Kidney epithelial cell (primary cell): ENCODE measurements around the gene TENM4. TPM values are rescaled to one million over a fixed set of nuclear protein-coding genes. Genes with fewer than 3 reads are reported as not detected.

Experiments used
- DNase-seq: peaks from one replicate; pipeline ENCODE4 v3.0.0-alpha.2; 2010; ENCODE audit warnings: low read depth
- H3K27me3 ChIP-seq: 2 replicates; pipeline ENCODE4 v1.6.0; 2011; ENCODE audit warnings: low read length; ENCODE audit not compliant: control insufficient read depth, insufficient read depth
- H3K36me3 ChIP-seq: 2 replicates; pipeline ENCODE4 v1.5.1; 2011; ENCODE audit warnings: low read length; ENCODE audit not compliant: control insufficient read depth, insufficient read depth
- H3K4me3 ChIP-seq: 2 replicates; pipeline ENCODE4 v1.5.1; 2011; ENCODE audit warnings: low read depth, mild to moderate bottlenecking, control low read depth, low read length
- total RNA-seq: library from RNA; depleted of rRNA; stranded (reverse); fragments of >200 nt; gene quantifications from 2 replicates; pipeline ENCODE4 v1.2.3, GENCODE V29; 2015
- TF ChIP-seq, protein P1 (sequence below): IDR thresholded peaks from 2 replicates; pipeline ENCODE4 v1.5.1; 2011; ENCODE audit warnings: mild to moderate bottlenecking, moderate library complexity, low read length, control low read depth, inconsistent platforms; ENCODE audit not compliant: insufficient read depth, poor library complexity, severe bottlenecking

The TENM4 gene
- total RNA-seq, 1 donor from 2014 or later: 35.3 TPM

GRCh38 chr11:79340535-79340934, 100.3 kb downstream of the TENM4 start:
- TF ChIP-seq, protein P1, sequence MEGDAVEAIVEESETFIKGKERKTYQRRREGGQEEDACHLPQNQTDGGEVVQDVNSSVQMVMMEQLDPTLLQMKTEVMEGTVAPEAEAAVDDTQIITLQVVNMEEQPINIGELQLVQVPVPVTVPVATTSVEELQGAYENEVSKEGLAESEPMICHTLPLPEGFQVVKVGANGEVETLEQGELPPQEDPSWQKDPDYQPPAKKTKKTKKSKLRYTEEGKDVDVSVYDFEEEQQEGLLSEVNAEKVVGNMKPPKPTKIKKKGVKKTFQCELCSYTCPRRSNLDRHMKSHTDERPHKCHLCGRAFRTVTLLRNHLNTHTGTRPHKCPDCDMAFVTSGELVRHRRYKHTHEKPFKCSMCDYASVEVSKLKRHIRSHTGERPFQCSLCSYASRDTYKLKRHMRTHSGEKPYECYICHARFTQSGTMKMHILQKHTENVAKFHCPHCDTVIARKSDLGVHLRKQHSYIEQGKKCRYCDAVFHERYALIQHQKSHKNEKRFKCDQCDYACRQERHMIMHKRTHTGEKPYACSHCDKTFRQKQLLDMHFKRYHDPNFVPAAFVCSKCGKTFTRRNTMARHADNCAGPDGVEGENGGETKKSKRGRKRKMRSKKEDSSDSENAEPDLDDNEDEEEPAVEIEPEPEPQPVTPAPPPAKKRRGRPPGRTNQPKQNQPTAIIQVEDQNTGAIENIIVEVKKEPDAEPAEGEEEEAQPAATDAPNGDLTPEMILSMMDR: no peak
- no peak for DNase-seq
- Histone ChIP-seq H3K4me3 (no peak overlapping the region), H3K36me3 (no peaks in the 10 kb centered on the region), H3K27me3 (no peaks in the 10 kb centered on the region)

- no peak for DNase-seq
- H3K4me3 ChIP-seq: no peak overlapping the region
- TF ChIP-seq, protein P1: no peak
These were observed 103.9 kb downstream of the TENM4 start for GRCh38 chr11:79336797-79337517.

GRCh38 chr11:79335681-79336080, 105.1 kb downstream of the TENM4 start:
- Histone ChIP-seq H3K4me3 (no peak overlapping the region), H3K27me3 (no peaks in the 10 kb centered on the region), H3K36me3 (no peaks in the 10 kb centered on the region)
- TF ChIP-seq, protein P1: no peak
- no peak for DNase-seq

More at GRCh38 chr11:79336797-79337517, 103.9 kb downstream of the TENM4 start:
- Histone ChIP-seq H3K27me3 (no peaks in the 10 kb centered on the region), H3K36me3 (no peaks in the 10 kb centered on the region)

DNA sequence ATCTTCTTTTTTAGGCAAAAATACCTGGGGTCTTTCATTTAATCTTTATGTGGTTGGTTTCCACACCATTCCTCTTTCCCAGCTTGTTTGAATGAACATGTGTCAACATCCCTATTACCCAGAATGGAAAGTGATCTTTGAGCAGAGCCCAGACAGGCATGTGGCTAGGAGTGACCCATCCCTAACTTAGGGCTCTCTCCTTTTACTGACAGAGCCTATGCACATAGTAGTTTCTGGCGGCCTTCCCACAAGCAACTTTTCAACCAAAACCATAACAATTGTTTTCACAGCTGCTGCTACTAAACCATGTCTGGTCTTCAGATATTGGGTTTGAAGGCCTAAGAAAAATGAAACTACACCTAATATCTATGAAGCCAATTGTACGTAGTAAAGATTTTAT, 107.5 kb downstream of the TENM4 start:
- H3K4me3 ChIP-seq: no peak overlapping the region
- TF ChIP-seq, protein P1: no peak
- no peak for DNase-seq
- H3K36me3 ChIP-seq: no peaks in the 10 kb centered on the region
- no peaks in the 10 kb centered on the region for H3K27me3 ChIP-seq

GRCh38 chr11:79332017-79332416, 108.8 kb downstream of the TENM4 start:
- TF ChIP-seq, protein P1: no peak
- no peak for DNase-seq
- H3K4me3 ChIP-seq: no peak overlapping the region
- no peaks in the 10 kb centered on the region for H3K36me3 ChIP-seq
- H3K27me3 ChIP-seq: no peaks in the 10 kb centered on the region
